SK-N-SH treated with all-trans-retinoic acid at 6 μM for 48 hours (cell line): ENCODE measurements around the gene XRCC3.

Experiments used
- ATAC-seq: fragments of 200-7000 bp; cut with Tn5 transposase; 3 replicates; pipeline ENCODE4 v1.9.1; 2020; ENCODE audit warnings: mild to moderate bottlenecking, moderate library complexity
- ARNTL ChIP-seq: fragments of 450-650 bp; formaldehyde crosslinking; IDR thresholded peaks from 2 replicates; pipeline ENCODE4 v1.5.0; 2020; ENCODE audit warnings: low read depth, mild to moderate bottlenecking, moderate library complexity, borderline replicate concordance
- BACH2 ChIP-seq: fragments of 250-450 bp; sonication (Bioruptor Pico); IDR thresholded peaks from 2 replicates; pipeline ENCODE4 v1.9.0; 2021; ENCODE audit warnings: mild to moderate bottlenecking, borderline replicate concordance
- CSDC2 ChIP-seq: fragments of 250-450 bp; sonication (Bioruptor Pico); IDR thresholded peaks from 2 replicates; pipeline ENCODE4 v1.5.0; 2020; ENCODE audit warnings: mild to moderate bottlenecking, moderate library complexity
- CSRNP3 ChIP-seq: fragments of 250-450 bp; sonication (Bioruptor Pico); IDR thresholded peaks from 2 replicates; pipeline ENCODE4 v1.5.1; 2021; ENCODE audit warnings: mild to moderate bottlenecking, moderate library complexity
- ESRRG ChIP-seq: fragments of 250-450 bp; sonication (Bioruptor Pico); IDR thresholded peaks from 2 replicates; pipeline ENCODE4 v1.6.1; 2021; ENCODE audit warnings: mild to moderate bottlenecking
- ISL1 ChIP-seq: fragments of 250-450 bp; sonication (Bioruptor Pico); IDR thresholded peaks from 2 replicates; pipeline ENCODE4 v2.1.2; 2022; ENCODE audit warnings: mild to moderate bottlenecking, moderate library complexity
- OSR1 ChIP-seq: fragments of 250-450 bp; sonication (Bioruptor Pico); IDR thresholded peaks from 2 replicates; pipeline ENCODE4 v1.8.0; 2022; ENCODE audit warnings: moderate library complexity, mild to moderate bottlenecking, inconsistent platforms
- PATZ1 ChIP-seq: fragments of 250-450 bp; sonication (Bioruptor Pico); IDR thresholded peaks from 2 replicates; pipeline ENCODE4 v1.8.0; 2020; ENCODE audit warnings: mild to moderate bottlenecking, moderate library complexity, borderline replicate concordance
- POU6F1 ChIP-seq: fragments of 250-450 bp; sonication (Bioruptor Pico); IDR thresholded peaks from 2 replicates; pipeline ENCODE4 v1.8.0; 2021; ENCODE audit warnings: low read depth, mild to moderate bottlenecking, moderate library complexity, borderline replicate concordance
- PPARA ChIP-seq: fragments of 250-450 bp; sonication (Bioruptor Pico); IDR thresholded peaks from 2 replicates; pipeline ENCODE4 v1.5.0; 2020; ENCODE audit warnings: mild to moderate bottlenecking, borderline replicate concordance
- RARB ChIP-seq: fragments of 250-450 bp; sonication (Bioruptor Pico); IDR thresholded peaks from 2 replicates; pipeline ENCODE4 v1.8.0; 2021; ENCODE audit warnings: mild to moderate bottlenecking, moderate library complexity
- SNAI2 ChIP-seq: fragments of 250-450 bp; sonication (Bioruptor Pico); IDR thresholded peaks from 2 replicates; pipeline ENCODE4 v1.5.0; 2020; ENCODE audit warnings: mild to moderate bottlenecking, moderate library complexity
- TCF4 ChIP-seq: fragments of 250-450 bp; sonication (Bioruptor Pico); IDR thresholded peaks from 2 replicates; pipeline ENCODE4 v1.8.0; 2021; ENCODE audit warnings: mild to moderate bottlenecking, moderate library complexity, borderline replicate concordance
- TOX ChIP-seq: fragments of 250-450 bp; sonication (Bioruptor Pico); IDR thresholded peaks from 2 replicates; pipeline ENCODE4 v1.8.0; 2021; ENCODE audit warnings: mild to moderate bottlenecking, moderate library complexity, borderline replicate concordance
- TSHZ2 ChIP-seq: fragments of 250-450 bp; sonication (Bioruptor Pico); IDR thresholded peaks from 2 replicates; pipeline ENCODE4 v1.5.0; 2020; ENCODE audit warnings: mild to moderate bottlenecking, moderate library complexity
- ZC3H10 ChIP-seq: fragments of 250-450 bp; sonication (Bioruptor Pico); IDR thresholded peaks from 2 replicates; pipeline ENCODE4 v1.5.1; 2021; ENCODE audit warnings: mild to moderate bottlenecking, moderate library complexity
- ZFP3 ChIP-seq: fragments of 250-450 bp; sonication (Bioruptor Pico); IDR thresholded peaks from 2 replicates; pipeline ENCODE4 v1.5.0; 2020; ENCODE audit warnings: mild to moderate bottlenecking, moderate library complexity
- ZFP30 ChIP-seq: fragments of 450-650 bp; formaldehyde crosslinking; IDR thresholded peaks from 2 replicates; pipeline ENCODE4 v1.5.0; 2022; ENCODE audit warnings: mild to moderate bottlenecking, moderate library complexity
- ZNF565 ChIP-seq: fragments of 450-650 bp; formaldehyde crosslinking; conservative IDR thresholded peaks from 2 replicates; pipeline ENCODE4 v1.5.0; 2020; ENCODE audit warnings: low read depth, mild to moderate bottlenecking, moderate library complexity
- ZNF70 ChIP-seq: fragments of 450-650 bp; formaldehyde crosslinking; IDR thresholded peaks from 2 replicates; pipeline ENCODE4 v1.5.0; 2020; ENCODE audit warnings: mild to moderate bottlenecking, moderate library complexity

XRCC3 gene

GRCh38 chr14:103708750-103709187 is 6.5 kb downstream of the XRCC3 start:
- TF ChIP-seq CSRNP3 (CRISPR knock-in tag), result no peak
- no peak for TF ChIP-seq OSR1 (CRISPR knock-in tag)
- no peak for TF ChIP-seq ZC3H10 (CRISPR knock-in tag)
- TF ChIP-seq BACH2 (CRISPR knock-in tag), result no peak
- TF ChIP-seq PPARA (CRISPR knock-in tag), result no peak
- TF ChIP-seq TCF4 (CRISPR knock-in tag), result no peak
- no peak for TF ChIP-seq SNAI2 (CRISPR knock-in tag)
- no peak for TF ChIP-seq RARB (CRISPR knock-in tag)
- TF ChIP-seq POU6F1 (CRISPR knock-in tag), result no peak
- no peak for TF ChIP-seq ARNTL (CRISPR knock-in tag)
- TF ChIP-seq CSDC2 (CRISPR knock-in tag), result no peak
- TF ChIP-seq ESRRG (CRISPR knock-in tag), result no peak
- no peak for TF ChIP-seq PATZ1 (CRISPR knock-in tag)
- no peak for TF ChIP-seq ZNF565 (CRISPR knock-in tag)
- no peak for TF ChIP-seq ZFP3
- no peak for TF ChIP-seq ZFP30
- no peak for ATAC-seq

GRCh38 chr14:103707329-103708263 is 7.7 kb downstream of the XRCC3 start:
- TF ChIP-seq ZFP30, result no peak
- no peak for ATAC-seq

- ATAC-seq, result no peak
- TF ChIP-seq CSDC2 (CRISPR knock-in tag) (no peak), BACH2 (CRISPR knock-in tag) (no peak), ZNF70 (CRISPR knock-in tag) (no peak), ARNTL (CRISPR knock-in tag) (no peak), ESRRG (CRISPR knock-in tag) (no peak), ZFP3 (no peak), CSRNP3 (CRISPR knock-in tag) (no peak)
- TF ChIP-seq, all 23 proteins: peak for 0
Observed at GRCh38 chr14:103706551-103707328, 8.5 kb downstream of the XRCC3 start.

- no peak for ATAC-seq
- TF ChIP-seq BACH2 (CRISPR knock-in tag), result no peak
- no peak for TF ChIP-seq ESRRG (CRISPR knock-in tag)
- TF ChIP-seq SNAI2 (CRISPR knock-in tag), result no peak
- no peak for TF ChIP-seq ISL1 (CRISPR knock-in tag)
- no peak for TF ChIP-seq ZNF565 (CRISPR knock-in tag)
- no peak for TF ChIP-seq TOX (CRISPR knock-in tag)
- TF ChIP-seq CSRNP3 (CRISPR knock-in tag), result no peak
- TF ChIP-seq ZFP3, result no peak
- no peak for TF ChIP-seq TSHZ2 (CRISPR knock-in tag)
- no peak for TF ChIP-seq OSR1 (CRISPR knock-in tag)
- no peak for TF ChIP-seq RARB (CRISPR knock-in tag)
- TF ChIP-seq TCF4 (CRISPR knock-in tag), result no peak
Observed at GRCh38 chr14:103705504-103706284, 9.6 kb downstream of the XRCC3 start.
